ENCODE results near the gene OR2G6. TPM values are rescaled to one million over a fixed set of nuclear protein-coding genes. Genes with fewer than 3 reads are reported as not detected.
"Not testable (repeated sequence)": the region's sequence is repeated elsewhere in the genome, so short reads cannot be mapped to it uniquely, and the experiment has no call there.

The OR2G6 gene
- not detected for total RNA-seq

DNA sequence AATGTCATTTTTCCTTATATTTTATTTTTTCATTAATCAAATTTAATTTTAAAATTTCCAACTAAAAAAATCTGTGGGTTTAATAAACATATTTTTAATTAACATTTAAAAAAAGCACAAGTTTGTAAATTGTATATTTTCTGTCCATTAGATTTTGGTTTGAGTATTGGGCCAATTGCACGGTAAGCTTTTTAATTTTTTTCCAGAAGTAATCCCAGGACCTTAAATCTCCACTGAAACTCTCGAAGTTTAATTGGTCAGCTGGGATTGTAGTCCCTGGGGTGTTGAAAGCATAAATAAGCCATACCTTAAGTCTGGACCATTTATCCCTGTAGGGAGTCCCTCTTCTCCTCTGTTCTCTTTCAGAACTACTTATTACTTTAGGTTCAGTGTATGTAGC, at the start of gene OR2G6:
Gene OR2G6, plus strand, starts transcription at position 301 of the 400 bp plus-strand sequence. CDS start 13,574 bp downstream, outside the sequence.
- DNase-seq (ENCODE audit: low spot score); ATAC-seq: not testable (repeated sequence)

DNA sequence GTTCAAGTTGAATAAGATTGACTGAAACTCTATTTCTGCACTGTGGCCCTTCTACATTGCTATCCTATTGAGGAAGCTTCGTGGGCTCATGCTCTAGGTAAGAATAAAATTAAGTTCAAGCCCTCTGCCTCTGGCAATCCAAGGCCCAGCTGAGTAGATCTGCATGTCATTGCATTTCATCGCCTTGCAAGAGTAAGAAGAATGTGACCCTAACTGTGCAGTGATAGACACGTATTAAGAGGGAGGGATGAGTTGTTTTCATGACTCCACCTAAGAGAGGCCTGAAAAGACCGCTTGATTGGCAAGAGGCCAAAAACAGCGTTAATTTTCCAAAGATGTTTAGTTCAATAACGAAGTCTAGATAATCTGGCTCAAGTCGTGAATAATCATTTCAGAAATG, 48.8 kb upstream of the OR2G6 start:
- ATAC-seq; DNase-seq (ENCODE audit: low spot score): not testable (repeated sequence)

DNA sequence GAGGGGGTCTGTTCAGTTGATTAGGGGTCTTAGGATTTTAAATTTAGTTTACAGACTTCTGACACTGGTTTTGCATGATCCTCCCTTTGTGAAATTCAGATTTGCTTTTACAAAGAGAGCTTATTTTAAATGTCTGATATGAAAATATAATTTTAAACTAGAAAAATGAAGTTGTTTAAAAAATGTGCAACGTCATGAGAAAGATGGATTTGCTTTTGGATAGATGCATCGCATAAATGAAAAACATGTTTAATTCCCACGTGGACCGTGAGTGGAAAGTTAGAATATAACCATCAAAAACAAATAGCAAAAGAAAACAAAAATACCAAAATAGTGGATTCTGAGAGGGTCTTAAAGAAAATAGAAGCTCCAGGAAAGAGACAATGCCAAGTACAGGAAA, 36.7 kb upstream of the OR2G6 start:
- ATAC-seq (no peak), DNase-seq (ENCODE audit: low spot score) (no peak)

DNA sequence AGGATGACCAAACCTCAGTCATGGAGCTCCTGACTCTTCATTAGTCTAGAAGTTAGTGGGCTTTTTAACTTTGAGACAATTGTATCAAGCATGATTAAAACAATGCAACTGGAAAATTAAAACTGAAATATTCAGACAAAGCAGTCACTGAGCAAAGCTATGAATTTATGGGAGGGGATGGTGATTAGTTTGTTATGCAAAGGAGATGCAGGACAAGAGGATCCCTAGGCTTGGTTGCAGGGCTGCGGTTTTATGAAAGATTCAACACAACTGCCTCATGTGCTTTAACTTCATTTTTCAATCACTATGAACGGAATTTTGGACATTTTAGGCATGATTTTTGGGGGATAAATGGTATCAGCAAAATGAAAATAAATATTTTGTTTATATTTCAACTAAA, 35.8 kb upstream of the OR2G6 start:
- not testable (repeated sequence) for DNase-seq (ENCODE audit: low spot score); ATAC-seq

DNA sequence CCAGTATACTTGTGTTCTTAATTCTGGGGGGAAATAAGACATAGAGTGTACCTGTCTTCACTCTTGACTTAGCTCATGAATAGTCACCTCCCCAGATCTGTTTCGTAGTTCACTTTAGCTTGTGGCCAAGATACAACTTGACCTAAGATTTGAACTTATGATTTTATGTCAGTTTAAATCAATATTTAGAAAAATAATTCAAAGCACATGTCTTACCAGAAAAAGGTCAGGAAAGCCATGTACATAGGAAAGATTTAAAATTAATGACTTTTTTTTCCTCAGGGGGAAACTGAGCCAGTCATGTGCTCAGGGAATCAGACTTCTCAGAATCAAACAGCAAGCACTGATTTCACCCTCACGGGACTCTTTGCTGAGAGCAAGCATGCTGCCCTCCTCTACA, 34.8 kb upstream of the OR2G6 start, which contains the start of gene OR2T3:
Gene OR2T3, plus strand, starts transcription at position 301 of the 400 bp plus-strand sequence. Its CDS starts 0 bp downstream, at position 301.
- not testable (repeated sequence) for ATAC-seq; DNase-seq (ENCODE audit: low spot score)

GRCh38 chr1:248475660-248476059, 32.2 kb upstream of the OR2G6 start:
- not testable (repeated sequence) for ATAC-seq; DNase-seq (ENCODE audit: low spot score)

GRCh38 chr1:248481686-248482579, 25.9 kb upstream of the OR2G6 start:
- ATAC-seq; DNase-seq (ENCODE audit: low spot score): not testable (repeated sequence)

DNA sequence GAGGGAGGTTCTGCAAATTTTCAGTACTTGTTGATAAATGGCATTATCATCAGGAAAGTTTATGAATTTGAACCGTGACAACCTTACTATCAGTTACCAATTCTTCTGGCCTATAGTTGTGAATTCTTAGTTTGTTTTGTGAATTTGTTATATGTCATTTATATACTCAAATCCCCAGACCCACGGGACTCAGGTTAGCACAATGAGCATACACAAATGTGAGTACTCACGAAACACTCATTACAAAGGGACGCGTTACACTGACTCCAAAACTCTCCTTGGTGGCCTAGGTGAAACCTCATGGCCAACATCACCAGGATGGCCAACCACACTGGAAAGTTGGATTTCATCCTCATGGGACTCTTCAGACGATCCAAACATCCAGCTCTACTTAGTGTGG, 19.6 kb upstream of the OR2G6 start, which contains the start of gene OR2T5:
Gene OR2T5, plus strand, starts transcription at position 301 of the 400 bp plus-strand sequence. Its CDS starts 0 bp downstream, at position 301.
- not testable (repeated sequence) for ATAC-seq; DNase-seq (ENCODE audit: low spot score)

DNA sequence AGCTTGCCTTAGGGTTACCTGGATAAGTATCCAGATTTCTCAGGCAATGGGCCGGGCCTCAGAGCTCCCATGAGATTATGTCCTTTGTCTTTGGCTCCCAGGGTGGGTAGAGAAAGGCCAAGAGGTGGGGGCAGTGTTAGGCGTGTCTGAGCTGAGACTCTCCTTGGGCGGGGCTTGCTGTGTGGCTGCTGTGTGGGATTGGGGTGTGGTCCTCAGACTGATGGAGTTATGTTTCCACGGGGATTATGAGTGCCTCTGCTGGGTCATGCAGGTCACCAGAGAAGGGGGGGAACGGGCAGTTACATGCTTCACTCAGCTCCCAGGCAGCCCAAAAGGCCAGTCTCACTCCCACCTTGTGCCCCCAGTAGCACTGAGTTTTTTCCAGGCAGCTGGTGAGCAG, 11.2 kb upstream of the OR2G6 start:
- ATAC-seq; DNase-seq (ENCODE audit: low spot score): not testable (repeated sequence)

GRCh38 chr1:248500305-248501035, 7.4 kb upstream of the OR2G6 start:
- not testable (repeated sequence) for DNase-seq (ENCODE audit: low spot score); ATAC-seq

- ATAC-seq; DNase-seq (ENCODE audit: low spot score): not testable (repeated sequence)
Observed at GRCh38 chr1:248510217-248510616, 2.3 kb downstream of the OR2G6 start.

DNA sequence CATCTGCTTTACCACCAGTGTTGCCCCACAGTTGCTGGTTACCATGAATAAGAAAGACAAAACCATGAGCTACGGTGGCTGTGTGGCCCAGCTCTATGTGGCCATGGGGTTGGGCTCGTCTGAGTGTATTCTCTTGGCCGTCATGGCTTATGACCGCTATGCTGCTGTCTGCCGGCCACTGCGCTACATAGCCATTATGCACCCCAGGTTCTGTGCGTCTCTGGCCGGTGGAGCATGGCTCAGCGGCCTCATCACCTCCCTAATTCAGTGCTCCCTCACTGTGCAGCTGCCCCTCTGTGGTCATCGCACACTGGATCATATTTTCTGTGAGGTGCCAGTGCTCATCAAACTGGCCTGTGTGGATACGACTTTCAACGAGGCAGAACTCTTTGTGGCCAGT, 14.0 kb downstream of the OR2G6 start:
- ATAC-seq, result no peak

GRCh38 chr1:248537449-248537848, 29.6 kb downstream of the OR2G6 start:
- ATAC-seq; DNase-seq (ENCODE audit: low spot score): not testable (repeated sequence)

More for the DNA sequence above, 14.0 kb downstream of the OR2G6 start:
- DNase-seq (ENCODE audit: low spot score), result no peak

DNA sequence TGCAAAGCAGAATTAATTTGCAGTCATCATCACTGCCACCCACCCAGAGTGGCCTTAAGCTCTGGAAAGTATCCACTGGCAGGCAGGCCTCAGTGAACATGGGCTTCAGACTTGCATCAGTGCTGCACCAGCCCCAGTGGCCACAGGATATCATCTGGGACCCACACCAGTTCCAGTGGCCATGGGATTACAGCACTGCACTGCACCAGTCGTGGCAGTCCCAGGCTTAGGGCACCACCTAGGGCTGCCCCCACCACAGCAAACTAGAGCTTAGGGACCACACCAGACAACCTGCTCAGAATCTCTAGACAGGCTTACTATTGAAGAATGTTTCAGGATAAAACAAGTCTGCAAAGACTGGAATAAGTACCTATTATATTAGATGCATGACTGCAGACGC, 39.5 kb downstream of the OR2G6 start:
- ATAC-seq; DNase-seq (ENCODE audit: low spot score): not testable (repeated sequence)

DNA sequence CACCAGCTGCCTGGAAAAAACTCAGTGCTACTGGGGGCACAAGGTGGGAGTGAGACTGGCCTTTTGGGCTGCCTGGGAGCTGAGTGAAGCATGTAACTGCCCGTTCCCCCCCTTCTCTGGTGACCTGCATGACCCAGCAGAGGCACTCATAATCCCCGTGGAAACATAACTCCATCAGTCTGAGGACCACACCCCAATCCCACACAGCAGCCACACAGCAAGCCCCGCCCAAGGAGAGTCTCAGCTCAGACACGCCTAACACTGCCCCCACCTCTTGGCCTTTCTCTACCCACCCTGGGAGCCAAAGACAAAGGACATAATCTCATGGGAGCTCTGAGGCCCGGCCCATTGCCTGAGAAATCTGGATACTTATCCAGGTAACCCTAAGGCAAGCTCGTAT, 43.2 kb downstream of the OR2G6 start:
- not testable (repeated sequence) for DNase-seq (ENCODE audit: low spot score); ATAC-seq

DNA sequence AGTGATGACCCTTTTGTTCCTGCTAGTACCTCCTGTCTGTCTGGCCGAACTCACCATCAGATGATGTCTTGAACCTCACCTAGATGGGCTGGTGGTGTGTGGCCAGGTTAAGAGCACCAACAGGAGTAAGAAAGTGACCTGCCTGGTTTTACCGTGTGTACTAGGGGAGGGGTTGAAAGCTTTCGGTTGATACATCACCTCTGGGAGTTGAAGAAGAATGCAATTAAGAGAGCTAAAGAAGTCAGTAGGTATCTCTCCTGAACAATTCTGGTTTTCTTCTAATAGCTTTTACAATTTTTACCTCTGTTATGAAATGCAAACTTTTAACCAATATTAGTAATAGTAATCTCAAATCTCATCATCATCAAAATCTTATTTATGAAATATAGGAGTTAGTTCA, 54.8 kb downstream of the OR2G6 start, which contains the start of gene OR2T29:
Gene OR2T29, minus strand, starts transcription at position 101 of the 400 bp plus-strand sequence. CDS start 3,281 bp downstream, outside the sequence.
- ATAC-seq; DNase-seq (ENCODE audit: low spot score): not testable (repeated sequence)

GRCh38 chr1:248565530-248566373, 57.9 kb downstream of the OR2G6 start:
- ATAC-seq; DNase-seq (ENCODE audit: low spot score): not testable (repeated sequence)

DNA sequence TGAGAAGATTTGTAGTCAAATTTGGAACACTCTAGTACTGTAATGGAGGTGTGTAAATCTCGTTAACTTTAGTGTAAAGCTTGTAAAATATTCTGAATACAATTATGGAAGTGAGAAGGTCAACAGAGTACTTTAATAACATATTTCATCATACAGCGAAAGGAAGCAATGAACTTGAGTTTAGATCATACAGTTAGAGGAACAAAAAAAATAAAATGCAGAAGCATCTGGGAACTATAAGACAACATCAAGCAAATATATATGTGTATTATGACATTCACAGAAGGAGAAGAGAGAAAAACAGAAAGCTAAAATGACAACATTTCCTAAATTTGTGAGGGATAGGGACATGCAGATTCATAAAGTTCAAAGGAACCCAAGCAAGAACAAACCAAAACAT, 61.2 kb downstream of the OR2G6 start:
- DNase-seq (ENCODE audit: low spot score); ATAC-seq: not testable (repeated sequence)

DNA sequence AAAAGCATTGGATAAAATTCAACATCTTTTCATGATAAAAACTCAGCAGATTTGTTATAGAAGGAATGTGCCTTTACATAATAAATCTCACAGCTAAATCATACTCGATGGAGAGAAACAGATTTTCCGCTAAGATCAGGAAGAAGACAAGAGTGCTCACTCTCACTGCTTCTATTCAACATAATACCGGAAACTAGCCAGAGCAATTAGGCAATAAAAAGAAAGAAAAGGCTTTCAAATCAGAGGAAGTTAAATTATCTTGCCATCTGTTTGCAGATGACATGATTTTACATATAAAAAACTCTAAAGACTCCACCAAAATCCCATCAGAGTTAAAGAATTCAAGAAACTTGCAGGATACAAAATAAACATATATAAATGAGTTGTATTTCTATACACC, 62.9 kb downstream of the OR2G6 start:
- ATAC-seq; DNase-seq (ENCODE audit: low spot score): not testable (repeated sequence)

- not testable (repeated sequence) for DNase-seq (ENCODE audit: low spot score); ATAC-seq
Observed at GRCh38 chr1:248572049-248572448, 64.2 kb downstream of the OR2G6 start.
